Limb (tissue), 2 donors: ENCODE results near the gene POU2F3.

Experiments
- DNase-seq, 2 donors: peaks; one replicate each; pipeline ENCODE4 v3.0.0-alpha.2; 2016; ENCODE audit errors: extremely low spot score in 2 of 2

The POU2F3 gene

GRCh38 chr11:120337355-120338106 lies 97.6 kb downstream of the POU2F3 start:
- no peak for DNase-seq

GRCh38 chr11:120338107-120338933 lies 98.4 kb downstream of the POU2F3 start:
- no peak for DNase-seq

- DNase-seq, result peak in 1 of 2 donors; percentile 51
Measured at GRCh38 chr11:120339394-120339890, 99.5 kb downstream of the POU2F3 start.

- DNase-seq, result no peak
Measured at GRCh38 chr11:120340529-120340928, 100.6 kb downstream of the POU2F3 start.

- DNase-seq, result no peak
Measured at GRCh38 chr11:120342226-120342625, 102.3 kb downstream of the POU2F3 start.

- DNase-seq, result no peak
Measured at GRCh38 chr11:120342678-120343077, 102.7 kb downstream of the POU2F3 start.

- no peak for DNase-seq
Measured at GRCh38 chr11:120343429-120343828, 103.5 kb downstream of the POU2F3 start.

- DNase-seq, result no peak
Measured at GRCh38 chr11:120344302-120345004, 104.5 kb downstream of the POU2F3 start.

GRCh38 chr11:120346233-120346632 lies 106.3 kb downstream of the POU2F3 start:
- no peak for DNase-seq

- no peak for DNase-seq
Measured at GRCh38 chr11:120350637-120351036, 110.7 kb downstream of the POU2F3 start.

GRCh38 chr11:120352405-120352804 lies 112.5 kb downstream of the POU2F3 start:
- DNase-seq, result no peak

GRCh38 chr11:120354068-120354467 lies 114.1 kb downstream of the POU2F3 start:
- no peak for DNase-seq

GRCh38 chr11:120354779-120355178 lies 114.8 kb downstream of the POU2F3 start:
- no peak for DNase-seq

GRCh38 chr11:120357620-120358019 lies 117.7 kb downstream of the POU2F3 start:
- DNase-seq, result no peak

- no peak for DNase-seq
Measured at GRCh38 chr11:120358729-120359128, 118.8 kb downstream of the POU2F3 start.

GRCh38 chr11:120363436-120363835 lies 123.5 kb downstream of the POU2F3 start:
- no peak for DNase-seq

- no peak for DNase-seq
Measured at GRCh38 chr11:120365512-120365911, 125.6 kb downstream of the POU2F3 start.
